ENCODE measurements around the gene DNAJC11.

DNAJC11 gene

DNA sequence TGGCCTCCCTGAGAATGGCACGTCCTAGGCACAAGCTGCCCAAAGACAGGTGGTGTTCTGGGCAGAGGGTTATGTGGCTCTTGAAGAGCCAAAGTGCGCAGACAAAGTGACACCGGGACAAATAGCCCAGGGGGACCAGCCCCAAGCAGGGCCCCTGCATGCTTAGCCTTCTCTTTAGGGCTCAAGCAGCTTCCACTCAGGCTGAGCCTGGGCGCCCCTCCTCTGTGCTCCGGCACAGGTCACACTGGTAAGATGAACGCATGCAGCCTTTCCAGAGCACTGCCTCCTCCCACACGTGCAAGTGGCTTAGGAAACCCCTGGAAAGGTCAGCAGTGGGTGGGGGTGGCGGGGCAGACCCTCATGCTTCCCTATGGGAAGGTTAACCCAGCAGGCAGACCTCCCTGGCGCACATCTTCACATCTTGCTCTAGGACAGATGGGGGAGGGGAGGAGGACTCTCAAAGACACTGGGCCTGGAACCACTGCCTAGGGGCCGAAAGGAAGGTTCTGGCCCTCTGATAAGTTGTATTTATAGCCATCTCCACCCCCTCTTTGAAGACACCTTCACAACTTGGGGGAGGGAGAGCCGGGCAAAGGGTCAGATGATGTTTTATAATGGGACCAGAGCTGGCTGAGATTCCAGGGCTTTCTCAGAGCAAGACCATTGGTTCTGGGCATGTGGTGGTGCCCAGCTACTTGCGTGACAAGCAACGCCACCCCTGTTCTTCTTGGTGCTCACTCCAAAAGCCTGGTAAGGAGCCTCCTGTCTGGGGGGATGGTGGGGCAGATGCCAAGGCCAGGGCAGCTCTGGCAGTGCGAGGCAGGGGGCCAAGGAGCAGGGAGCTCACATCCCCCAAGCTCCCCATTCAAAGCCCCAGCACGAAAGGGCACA lies 104.5 kb downstream of the DNAJC11 start:
- DNase-seq: no peak

DNA sequence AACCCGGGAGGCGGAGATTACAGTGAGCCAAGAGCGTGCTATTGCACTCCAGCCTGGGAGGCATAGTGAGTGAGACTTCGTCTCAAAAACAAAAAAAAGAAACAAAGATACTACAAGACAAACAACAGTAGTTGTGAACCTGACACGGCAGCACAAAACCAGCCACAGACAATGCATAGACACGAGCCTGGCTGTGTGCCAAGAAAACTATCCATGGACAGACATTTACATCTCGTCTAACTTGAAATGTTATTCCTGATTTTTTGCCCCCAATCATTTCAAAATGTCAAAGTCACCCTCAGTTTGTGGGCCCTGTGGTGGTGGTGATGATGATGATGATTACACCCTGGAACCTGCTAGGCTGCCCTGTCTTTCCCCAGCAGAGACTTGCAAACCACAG lies 105.3 kb downstream of the DNAJC11 start:
- DNase-seq: no peak

DNA sequence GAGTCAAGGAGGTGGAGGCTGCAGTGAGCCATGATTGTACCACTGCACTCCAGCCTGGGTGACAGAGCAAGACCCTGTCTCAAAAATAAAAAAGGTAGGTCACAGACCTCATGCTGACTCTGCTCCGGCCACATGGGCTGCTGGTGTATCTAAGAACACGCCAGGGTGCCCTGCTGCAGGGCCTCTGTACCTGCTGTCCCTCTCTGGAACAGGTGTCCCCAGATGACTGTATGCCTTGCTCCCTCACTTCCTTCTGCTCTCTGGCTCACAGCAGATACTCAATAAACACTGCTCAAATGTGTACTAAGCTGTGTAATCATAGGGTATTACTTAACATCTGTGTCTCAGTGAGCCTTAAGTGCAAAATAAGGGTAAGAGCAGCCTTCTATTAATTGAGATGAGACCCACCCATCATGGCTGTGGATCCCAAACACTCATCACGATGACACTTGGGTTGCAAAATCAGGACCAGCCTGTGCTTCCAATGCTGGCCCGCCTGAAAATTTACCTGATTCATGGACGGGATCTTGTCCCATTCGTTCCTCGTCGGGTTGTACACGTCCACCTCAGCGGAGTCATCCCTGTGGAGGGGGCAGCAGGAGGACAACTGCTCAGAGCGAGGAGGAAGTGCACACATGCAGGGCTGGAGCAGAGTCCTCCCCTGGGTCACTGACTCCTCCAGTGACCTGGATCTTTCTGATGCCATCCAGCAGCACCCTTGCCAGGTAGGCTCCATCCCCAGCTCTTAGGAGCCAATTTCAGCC lies 106.5 kb downstream of the DNAJC11 start:
- no peak for DNase-seq

DNA sequence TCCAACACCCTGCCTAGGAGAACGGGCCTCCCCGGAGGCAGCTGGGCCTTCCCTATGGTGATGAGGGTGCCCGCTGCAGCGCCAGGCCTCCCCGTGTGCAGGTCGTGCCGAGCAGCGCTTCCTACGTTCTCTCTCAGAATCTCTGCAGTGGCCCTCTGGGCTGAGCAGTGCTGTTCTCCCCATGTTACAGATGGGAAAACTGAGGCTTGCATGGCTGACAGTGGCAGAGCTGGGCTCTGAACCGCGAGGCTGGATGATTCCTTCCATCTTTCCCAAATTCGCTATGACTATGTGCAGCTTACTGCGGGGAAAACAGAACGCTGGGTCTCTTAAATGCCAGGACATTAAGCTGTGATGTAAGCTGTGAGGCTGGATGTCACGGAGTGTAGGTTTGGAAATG lies 107.8 kb downstream of the DNAJC11 start:
- DNase-seq: no peak

DNA sequence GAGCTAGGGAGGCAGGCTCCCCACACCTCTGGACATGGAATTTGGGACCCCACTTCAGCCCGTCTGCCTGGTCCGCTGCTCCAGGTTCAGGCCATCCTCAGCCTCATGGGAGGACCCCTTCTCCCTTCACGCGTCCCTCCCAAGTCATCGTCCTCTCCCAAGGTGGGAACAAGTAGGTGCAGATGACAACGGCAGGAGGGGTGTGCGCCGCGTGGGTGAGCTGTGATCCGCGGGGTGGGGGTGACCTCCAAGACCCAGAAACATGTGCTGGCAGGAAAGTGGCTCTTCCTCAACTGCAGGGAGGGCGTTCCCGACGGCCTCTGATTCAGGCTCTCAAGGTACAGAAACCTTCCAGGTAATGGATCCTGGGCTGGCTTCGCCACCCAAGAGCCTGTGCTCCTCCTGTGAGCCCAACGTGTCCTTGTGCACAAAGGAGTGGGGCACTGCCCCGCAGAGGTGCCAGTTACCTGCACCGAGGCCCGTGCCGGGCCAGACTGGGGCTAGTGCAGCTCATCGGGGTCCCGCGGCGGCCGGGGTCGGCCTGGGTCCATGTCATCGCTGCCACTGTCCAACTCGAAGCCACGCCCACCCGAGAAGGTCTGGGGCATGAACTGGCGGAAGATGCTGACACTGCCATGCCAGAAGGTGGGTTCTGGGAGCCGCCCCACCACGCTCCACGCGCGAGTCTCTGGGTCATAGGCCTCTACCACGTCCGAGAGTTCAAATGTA lies 108.6 kb downstream of the DNAJC11 start:
- DNase-seq: no peak

DNA sequence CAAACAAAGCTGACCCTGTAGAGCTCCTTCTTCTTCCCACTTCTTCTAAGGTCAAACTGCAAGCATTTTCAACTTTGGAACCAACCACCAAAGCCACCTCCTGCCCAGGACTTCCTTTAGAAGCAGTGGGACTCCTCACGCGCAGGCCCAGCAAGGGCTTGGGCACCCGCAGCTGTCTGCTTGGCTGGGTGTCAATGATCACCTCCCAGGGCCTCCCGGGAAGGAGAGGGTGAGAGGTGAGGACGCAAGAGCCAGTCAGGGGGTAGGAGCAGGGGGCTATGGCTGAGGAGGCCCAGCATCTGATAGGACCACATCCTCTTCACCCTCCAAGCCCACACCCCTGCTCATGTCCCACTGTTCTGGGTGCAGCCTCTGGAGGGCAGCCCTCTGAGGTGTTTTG lies 109.2 kb downstream of the DNAJC11 start:
- DNase-seq: no peak

DNA sequence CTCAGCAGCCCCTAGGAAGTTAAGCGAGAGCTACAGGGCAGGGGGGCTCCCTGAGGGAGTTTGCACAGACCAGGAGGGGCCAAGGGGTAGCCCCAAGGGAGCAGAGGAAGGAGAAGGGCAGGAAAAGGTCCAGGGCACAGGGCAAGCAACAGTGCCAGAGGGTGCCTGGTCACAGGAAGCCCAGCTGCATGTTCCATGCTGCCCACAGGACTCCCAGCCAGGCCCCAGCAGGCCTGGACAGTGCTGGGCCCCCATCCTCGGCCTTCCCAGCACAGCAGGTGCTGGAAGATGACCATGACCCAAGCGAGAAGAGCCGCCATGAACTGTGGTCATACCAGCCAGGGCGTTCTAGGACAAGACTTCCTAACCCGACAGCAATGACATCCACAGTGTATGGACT lies 110.0 kb downstream of the DNAJC11 start:
- DNase-seq: no peak

DNA sequence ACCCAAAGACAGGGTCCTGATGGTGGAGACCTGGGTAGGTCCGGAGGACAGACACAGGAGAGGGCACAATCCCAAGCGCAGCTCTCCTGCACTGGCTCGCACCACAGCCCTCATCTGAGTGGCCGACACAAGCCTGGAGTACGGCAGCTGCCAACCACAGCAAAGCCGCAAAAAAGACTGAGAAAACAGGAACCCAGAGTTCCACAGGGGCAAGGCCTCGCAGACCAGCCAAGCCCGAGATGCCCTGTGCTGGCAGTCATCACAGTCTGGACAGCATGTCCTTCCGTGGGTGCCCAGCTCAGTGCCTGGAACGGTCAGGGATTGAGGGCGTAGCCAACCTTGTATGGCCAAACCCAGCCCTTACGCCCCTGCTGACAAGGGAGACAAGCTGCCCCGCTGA lies 110.4 kb downstream of the DNAJC11 start:
- DNase-seq: no peak

DNA sequence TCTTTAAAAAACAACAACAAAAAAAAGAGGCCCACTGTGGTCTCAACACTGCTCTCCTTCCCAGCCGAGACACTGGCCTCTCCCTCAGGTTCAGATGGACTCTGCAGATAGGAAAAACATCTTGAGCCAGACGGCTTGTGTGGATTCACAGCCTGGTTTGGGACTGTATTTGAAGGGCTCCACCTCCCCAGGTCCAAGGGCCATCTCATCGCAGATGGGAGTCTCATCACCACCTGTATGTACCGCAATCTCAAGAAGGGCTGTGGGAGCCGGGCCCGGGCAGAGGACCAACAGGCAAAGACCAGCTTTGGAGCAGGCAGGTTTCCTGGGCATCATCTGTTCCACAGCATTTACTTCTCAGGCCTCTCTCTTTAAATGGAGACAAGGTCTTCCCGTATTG lies 111.6 kb downstream of the DNAJC11 start:
- no peak for DNase-seq

DNA sequence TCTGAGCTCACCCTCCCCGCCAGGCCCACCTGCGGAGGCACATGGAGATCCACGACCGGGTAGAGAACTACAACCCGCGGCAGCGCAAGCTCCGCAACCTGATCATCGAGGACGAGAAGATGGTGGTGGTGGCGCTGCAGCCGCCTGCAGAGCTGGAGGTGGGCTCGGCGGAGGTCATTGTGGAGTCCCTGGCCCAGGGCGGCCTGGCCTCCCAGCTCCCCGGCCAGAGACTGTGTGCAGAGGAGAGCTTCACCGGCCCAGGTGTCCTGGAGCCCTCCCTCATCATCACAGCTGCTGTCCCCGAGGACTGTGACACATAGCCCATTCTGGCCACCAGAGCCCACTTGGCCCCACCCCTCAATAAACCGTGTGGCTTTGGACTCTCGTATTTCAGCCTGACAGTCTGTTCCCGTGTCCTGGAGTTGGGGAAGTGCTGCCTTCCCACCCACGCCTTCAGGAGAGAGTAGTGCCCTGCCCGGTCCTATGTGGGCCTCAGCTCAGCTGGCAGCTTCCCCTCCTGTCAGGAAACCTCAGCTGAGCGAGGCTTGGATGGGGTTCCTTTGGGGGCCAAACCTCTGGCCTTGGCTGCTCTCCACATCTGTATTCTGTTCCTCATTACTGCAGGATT lies 112.6 kb downstream of the DNAJC11 start:
- no peak for DNase-seq

DNA sequence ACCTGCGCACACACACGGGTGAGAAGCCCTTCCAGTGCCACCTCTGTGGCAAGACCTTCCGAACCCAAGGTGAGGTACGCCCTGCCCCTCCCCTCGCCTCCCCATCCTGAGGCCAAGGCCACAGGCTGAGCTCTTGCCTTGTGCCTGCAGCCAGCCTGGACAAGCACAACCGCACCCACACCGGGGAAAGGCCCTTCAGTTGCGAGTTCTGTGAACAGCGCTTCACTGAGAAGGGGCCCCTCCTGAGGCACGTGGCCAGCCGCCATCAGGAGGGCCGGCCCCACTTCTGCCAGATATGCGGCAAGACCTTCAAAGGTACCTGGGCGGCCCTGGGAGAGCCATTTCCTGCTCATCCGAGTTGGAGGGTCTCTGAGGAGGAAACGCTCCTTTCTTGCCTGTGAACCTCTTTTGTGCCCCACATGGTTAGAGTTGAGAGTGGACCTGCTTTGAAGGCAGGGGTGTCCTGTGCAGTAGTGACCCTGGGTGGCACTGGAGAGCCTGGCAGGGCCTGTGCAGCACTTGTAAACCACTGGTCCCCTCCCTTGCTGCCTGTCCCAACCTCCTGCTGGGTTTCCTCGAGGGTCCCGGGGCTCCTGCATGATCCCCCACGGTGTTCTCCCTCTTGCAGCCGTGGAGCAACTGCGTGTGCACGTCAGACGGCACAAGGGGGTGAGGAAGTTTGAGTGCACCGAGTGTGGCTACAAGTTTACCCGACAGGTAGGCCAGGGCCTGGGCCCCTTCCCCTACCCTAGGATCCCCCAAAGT lies 113.3 kb downstream of the DNAJC11 start:
- no peak for DNase-seq

DNA sequence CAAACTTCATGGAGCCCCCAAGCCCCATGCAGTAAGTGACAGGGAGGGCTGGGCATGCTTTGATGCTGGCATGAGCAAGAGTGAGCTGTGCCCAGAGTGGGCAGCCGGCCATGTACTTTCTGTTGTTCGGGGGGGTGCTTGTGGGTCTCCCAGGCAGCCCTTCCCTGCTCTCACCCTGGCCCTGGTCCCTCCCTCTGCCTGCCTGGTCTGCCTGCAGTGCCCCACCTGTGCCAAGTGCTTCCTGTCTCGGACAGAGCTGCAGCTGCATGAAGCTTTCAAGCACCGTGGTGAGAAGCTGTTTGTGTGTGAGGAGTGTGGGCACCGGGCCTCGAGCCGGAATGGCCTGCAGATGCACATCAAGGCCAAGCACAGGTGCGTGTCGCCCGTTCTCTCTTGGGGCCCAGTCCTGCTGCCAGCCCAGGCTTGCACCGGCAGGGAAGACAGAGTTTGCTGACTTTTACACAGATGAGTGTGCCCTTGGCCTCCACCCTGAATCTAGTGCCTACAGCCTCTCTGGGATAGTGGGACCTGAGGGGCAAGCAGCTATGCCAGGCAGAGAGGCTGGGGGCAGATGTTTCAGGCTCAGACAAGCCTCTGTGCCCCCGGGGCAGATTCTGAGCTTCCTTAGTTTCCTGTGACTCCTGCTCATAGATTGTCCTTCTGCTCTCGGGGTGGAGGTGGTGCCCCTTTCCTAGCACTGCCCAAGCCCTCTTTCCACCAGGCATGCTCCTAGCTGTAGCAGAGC lies 114.2 kb downstream of the DNAJC11 start:
- no peak for DNase-seq

DNA sequence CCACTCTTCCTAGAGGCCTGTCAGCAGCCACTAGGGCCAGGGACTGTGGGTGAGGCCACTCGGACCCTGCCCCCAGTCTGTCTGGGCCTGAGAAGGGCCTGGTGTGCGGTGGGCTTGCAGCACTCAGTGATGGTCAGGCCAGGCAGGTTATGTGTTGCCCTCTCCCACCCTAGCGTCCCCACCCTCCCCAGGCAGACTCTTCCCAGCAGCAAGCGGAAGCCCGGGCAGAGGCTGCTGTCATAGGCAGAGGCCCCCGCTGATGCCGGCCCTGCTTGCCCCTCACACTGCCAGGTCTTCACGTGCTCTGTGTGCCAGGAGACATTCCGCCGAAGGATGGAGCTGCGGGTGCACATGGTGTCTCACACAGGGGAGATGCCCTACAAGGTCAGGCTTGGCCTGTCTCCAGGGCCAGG lies 115.2 kb downstream of the DNAJC11 start:
- no peak for DNase-seq

DNA sequence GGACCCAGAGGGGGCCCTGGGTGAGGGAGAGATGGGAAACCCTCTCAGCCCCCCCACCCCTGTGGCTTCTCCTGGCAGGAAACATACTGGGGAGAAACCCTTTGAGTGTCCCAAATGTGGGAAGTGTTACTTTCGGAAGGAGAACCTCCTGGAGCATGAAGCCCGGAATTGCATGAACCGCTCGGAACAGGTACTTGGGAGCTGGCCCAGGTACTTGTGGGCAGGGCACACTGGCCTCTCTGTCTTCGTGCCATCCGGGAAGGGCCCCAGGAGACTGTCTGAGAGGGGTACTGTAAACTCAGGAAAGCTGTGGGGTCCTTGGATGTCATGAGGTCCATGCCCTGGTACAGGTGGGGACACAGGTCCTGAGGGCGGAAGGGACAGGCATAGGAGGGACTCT lies 115.8 kb downstream of the DNAJC11 start:
- no peak for DNase-seq

DNA sequence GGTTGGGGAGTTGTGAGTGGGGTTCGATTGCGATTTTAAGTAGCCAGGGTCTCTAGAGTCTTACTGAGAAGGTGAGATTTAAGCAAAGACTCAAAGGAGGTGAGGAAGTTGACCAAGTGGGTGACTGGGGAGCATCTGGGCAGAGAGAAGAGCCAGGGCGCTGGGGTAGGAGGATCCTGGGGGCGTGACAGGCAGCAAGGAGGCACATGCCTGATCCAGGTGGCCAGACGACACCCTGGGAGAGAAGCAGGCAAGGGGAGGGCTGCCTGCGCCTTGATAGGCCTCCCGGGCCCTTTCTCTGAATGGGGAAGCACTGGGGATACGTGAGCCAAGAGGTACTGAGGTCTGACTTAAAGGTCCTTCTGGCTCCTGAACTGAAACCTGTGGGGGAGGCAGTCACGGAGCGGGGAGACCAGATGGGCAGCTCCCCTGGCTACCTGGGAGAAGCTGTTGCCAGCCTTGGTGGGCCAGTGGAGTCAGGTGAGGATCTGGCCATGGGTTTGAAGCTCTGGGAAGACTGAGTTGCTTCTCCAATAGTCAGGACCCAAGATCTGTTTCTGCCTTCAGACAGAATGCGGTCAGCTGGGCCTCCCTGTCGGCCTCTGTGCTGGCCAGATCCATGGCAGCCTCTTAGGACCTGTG lies 116.4 kb downstream of the DNAJC11 start:
- DNase-seq: no peak

Data from stimulated activated CD4-positive, alpha-beta T cell treated with anti-CD3 and anti-CD28 coated beads, Interleukin-4, amount 100 ng/mL, for 24 hours (primary cell).